NCI-H2171 treated with DMSO at 0.1 percent for 48 hours (cell line): ENCODE data around the gene SNUPN.
A peak's percentile ranks its signal among the peaks of the same experiment; 100 is the strongest.
"Not testable (repeated sequence)": the region's sequence is repeated elsewhere in the genome, so short reads cannot be mapped to it uniquely, and the experiment has no call there.

Experiments used
- DNase-seq: peaks from one replicate; lab custom pipeline; 2025; lab: John Stamatoyannopoulos, UW

Gene SNUPN

DNA sequence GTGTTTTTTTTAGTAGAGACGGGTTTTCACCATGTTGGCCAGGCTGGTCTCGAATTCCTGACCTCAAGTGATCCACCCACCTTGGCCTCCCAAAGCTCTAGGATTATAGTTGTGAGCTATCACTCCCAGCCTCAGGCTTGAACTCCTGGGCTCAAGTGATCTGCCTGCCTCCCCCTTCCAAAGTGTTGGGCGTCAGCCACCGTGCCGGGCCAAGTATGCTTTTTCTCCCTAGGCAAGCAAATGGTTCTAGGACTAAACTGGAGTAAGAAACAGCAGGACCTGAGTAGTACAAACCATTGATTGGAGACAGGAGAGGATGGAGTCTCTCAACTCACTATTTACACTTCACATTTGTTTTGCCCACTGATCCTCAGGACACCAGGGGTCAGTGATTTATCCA, 41.8 kb downstream of the SNUPN start:
- DNase-seq = no peak

GRCh38 chr15:75582943-75583342, 42.6 kb downstream of the SNUPN start:
- DNase-seq = not testable (repeated sequence)

- DNase-seq = peak; percentile 76
These were observed 46.3 kb downstream of the SNUPN start, which contains the start of gene PTPN9 for GRCh38 chr15:75578948-75579920. Gene PTPN9, minus strand, starts transcription at chr15:75579315. Its CDS starts 539 bp downstream, at chr15:75578776.

DNA sequence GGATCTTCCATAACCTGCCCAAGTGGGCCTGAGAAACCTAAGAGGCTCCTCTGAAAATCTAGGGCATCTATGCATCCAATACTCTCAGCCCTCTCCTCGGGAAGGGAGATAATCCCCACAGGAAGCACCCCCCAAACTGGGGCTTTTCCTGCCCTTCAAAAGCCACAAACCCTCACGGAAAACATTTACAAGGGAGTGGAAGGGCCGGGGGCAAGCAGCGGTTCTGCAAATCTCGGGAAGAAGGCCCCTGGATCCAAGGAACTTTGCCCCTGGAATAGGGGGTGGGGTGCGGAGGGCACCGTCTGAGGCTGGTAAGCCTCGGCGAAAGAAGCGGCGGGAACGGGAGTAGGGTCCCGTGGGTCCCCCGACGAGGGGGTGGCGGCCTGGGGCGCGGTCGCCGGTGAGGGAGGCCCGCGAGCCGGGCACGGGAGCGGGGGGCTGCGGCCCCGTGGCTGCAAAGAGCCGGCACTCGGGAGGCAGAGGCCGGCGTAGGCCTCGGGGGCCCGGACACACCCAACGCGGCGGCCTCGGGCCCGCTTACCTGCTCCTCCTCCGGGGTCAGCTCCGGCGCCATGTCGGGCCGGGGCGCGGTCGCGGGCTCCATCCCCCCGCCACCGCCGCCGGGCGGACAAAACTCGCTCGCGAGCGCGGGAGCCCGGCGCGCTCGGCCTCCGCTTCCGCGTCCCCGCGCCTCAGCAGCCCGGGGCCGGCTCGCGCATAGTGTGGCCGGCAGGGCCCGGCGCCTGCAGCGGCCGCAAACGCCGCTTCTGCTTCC, 47.2 kb downstream of the SNUPN start:
- DNase-seq = no peak

DNA sequence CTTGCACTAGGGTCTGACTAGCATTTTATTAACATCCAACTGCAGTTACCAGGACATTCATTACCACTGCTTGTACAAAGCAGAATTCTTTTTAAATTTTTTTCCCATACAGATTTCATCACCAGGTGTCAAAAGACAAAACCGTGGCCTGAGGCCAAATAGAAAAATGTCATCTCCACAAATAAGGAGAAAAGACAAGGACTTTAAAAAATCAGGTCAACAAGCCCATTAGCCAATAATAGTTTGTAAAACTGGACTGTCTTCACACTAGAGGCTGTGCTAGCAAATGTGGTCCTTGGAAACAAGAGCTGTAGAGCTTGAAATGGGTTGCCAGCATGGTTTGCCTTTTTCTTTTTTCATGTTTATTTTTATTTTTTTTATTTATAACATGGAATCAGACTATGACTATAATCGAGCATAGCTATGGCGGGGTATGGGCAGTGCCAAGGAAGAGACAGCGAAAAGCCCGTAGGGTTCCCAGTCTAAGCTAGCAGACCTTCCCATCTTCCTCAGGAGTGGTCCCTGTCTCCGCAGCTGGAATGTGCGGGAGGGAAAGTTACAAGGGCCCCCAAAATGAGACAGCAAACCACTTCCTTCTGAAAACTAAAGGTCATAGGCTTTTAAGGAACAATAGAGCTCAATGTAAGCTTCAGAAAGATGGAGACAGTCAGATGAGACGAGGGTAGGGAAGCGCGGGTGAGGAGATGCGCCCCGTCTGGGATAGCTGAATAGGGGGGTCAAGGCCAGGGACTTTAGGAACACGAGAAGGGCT, 47.9 kb downstream of the SNUPN start:
- DNase-seq = peak; percentile 36

- DNase-seq = no peak
These were observed 51.7 kb downstream of the SNUPN start for GRCh38 chr15:75573648-75574384.

DNA sequence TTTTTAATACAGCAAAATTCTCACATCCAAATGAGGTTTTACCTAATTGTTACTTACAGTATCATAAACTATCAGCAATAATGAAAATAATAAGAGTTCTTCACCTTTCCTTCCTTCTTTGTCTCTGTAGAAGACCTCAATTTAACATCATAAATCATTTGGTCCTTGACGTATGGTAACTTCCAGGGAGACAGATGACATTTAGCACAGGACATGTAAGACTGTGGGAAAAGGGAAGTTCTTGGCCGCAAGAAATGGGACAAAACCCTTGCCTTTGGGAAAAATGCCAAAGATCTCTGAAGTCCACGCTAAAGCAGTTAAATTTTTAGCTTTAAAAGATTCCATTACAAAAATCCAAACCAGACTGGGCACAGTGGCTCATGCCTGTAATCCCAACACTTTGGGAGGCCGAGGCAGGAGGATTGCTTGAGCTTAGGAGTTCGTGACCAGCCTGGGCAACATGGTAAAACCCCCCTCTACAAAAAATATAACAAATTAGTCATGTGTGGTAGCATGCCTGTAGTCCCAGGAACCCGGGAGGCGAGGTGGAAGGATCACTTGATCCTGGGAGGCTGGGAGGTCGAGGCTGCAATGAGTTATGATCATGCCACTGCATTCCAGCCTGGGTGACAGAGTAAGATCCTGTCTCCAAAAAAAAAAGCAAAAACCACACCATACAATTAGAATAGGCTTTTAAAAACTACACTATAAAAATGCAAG, 55.2 kb downstream of the SNUPN start:
- no peak for DNase-seq

DNA sequence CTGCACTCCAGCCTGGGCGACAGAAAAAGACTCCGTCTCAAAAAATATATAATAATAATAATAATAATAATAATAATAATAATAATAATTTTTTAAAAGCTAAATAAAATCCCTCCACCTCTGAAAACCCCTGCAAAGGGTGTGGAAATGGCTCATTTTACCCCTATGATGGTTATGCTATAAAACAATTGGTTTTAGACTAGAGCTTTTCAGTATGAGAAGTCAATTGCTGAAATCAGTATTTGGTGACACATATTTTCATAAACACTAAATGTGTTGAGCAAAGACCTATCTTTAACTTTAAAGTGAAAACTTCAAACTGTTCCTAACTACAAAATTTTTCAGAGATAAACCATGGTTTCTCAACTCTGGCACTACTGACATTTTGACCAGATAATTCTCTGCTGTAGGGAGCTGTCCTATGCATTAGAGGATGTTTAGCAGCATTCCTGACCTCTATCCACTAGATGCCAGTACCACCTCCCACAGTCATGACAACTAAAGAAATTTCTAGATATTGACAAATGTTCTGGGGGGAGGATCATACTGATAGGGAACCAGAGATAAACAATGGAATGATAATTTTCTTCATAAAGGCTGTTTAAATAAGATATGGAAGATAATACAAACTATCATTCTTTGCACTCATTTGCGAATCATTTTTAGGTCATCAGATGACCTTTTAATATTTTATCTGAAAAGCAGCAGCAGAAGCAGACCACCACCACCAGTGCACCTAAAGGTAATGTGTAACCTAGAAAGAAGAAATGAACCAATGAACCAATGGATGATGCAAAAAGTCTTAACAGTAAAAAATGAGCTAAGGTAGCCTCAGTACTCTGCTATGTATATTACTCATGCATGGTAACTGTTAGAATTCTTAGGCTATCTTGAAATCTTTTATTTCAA, 60.2 kb downstream of the SNUPN start:
- no peak for DNase-seq

DNA sequence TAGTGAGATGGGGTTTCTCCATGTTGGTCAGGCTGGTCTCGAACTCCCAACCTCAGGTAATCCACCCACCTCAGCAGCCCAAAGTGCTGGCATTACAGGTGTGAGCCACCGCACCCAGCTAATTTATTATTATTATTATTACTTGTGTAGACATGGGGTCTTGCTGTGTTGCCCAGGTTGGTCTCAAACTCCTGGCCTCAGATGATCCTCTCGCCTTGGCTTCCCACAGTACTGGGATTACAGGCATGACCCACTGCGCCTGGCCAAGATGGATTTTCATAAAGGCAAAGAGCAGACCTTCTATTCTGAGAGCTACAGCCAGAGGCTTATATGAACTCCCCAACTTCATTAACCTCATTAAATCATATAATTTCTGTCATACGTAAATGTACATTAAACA, 63.6 kb downstream of the SNUPN start:
- DNase-seq = no peak

DNA sequence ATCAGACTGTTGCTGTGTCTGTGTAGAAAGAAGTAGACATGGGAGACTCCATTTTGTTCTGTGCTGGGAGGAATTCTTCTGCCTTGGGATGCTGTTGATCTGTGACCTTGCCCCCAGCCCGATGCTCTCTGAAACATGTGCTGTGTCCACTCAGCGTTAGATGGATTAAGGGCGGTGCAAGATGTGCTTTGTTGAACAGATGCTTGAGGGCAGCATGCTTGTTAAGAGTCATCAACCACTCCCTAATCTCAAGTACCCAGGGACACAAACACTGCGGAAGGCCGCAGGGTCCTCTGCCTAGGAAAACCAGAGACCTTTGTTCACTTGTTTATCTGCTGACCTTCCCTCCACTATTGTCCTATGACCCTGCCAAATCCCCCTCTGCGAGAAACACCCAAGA, 66.2 kb downstream of the SNUPN start:
- DNase-seq = not testable (repeated sequence)

- DNase-seq = not testable (repeated sequence)
These were observed 66.6 kb downstream of the SNUPN start for GRCh38 chr15:75558955-75559354.

DNA sequence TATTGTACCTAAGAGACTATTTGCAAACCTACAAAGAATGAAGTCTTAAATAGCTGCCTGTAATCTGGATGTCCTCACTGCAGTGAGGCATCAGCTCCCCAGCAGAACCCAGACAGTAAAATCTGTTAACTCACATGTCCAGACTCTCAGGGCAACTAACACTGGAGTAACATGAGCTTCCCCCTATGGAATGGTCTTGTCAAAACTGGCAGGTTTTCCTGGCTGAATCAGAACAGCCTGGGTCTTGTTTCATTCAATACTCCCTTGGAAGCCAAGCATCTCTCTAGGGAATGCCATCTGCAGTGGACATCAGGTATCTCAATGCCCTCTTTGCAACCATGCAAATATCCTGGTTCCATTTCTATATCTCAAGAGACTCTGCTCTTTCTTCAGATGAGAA, 70.8 kb downstream of the SNUPN start:
- peak; percentile 95 for DNase-seq

- DNase-seq = no peak
These were observed 71.9 kb downstream of the SNUPN start for GRCh38 chr15:75553659-75554058.

GRCh38 chr15:75551091-75551490, 74.4 kb downstream of the SNUPN start:
- DNase-seq = no peak
